GM10248 (cell line): ENCODE data around the gene ST8SIA6.

ENCODE experiments used
- CTCF ChIA-PET: fragments of 300-600 bp; sonication (Branson Sonifier 250); formaldehyde crosslinking; extraction: SDS; loops from one replicate; lab custom pipeline; 2021; ENCODE audit warnings: antibody characterized with exemption; lab: Yijun Ruan, JAX
- POLR2A ChIA-PET: fragments of 350-650 bp; sonication (Branson Sonifier 250); formaldehyde crosslinking; extraction: SDS; loops from one replicate; lab custom pipeline; 2020; ENCODE audit warnings: antibody characterized with exemption; lab: Yijun Ruan, JAX
- DNase-seq: peaks from one replicate; pipeline ENCODE4 v3.0.0; 2012; ENCODE audit errors: extremely low spot score
- CTCF ChIP-seq: IDR thresholded peaks from 2 replicates; pipeline ENCODE4 v1.5.1; 2012; ENCODE audit warnings: mild to moderate bottlenecking, low read depth; ENCODE audit errors: extremely low read depth, missing control alignments, control extremely low read depth

The ST8SIA6 gene

GRCh38 chr10:17473228-17473950, 19.0 kb upstream of the ST8SIA6 start:
- DNase-seq, result no peak
- CTCF ChIA-PET, result interaction anchor here (1.3 to 1.6 kb wide), 3 partner anchors 8 to 15 kb away, joined by 3 to 4 read pairs (median 3); no protein-coding TSS in a partner anchor
- POLR2A ChIA-PET, result interaction anchor here (1.1 kb wide), 1 partner anchor 36 kb away, joined by 3 read pairs; no protein-coding TSS in a partner anchor
- no peak for TF ChIP-seq CTCF

GRCh38 chr10:17472481-17473227, 18.3 kb upstream of the ST8SIA6 start:
- CTCF ChIA-PET, result interaction anchor here (1.5 kb wide), 1 partner anchor 16 kb away, joined by 3 read pairs; no protein-coding TSS in a partner anchor
- POLR2A ChIA-PET, result interaction anchor here (1.1 kb wide), 1 partner anchor 36 kb away, joined by 3 read pairs; no protein-coding TSS in a partner anchor
- TF ChIP-seq CTCF, result no peak
- DNase-seq, result no peak

- ChIA-PET POLR2A (no interaction called here), CTCF (no interaction called here)
- TF ChIP-seq CTCF, result no peak
- no peak for DNase-seq
These were observed 15.9 kb upstream of the ST8SIA6 start for GRCh38 chr10:17470246-17470645.

GRCh38 chr10:17465328-17466125, 11.1 kb upstream of the ST8SIA6 start:
- DNase-seq, result no peak
- no peak for TF ChIP-seq CTCF
- ChIA-PET POLR2A (no interaction called here), CTCF (interaction anchor here (0.7 kb wide), 1 partner anchor 9 kb away, joined by 4 read pairs; no protein-coding TSS in a partner anchor)

- no peak for DNase-seq
- CTCF ChIA-PET, result no interaction called here
- no peak for TF ChIP-seq CTCF
- POLR2A ChIA-PET, result no interaction called here
These were observed 10.2 kb upstream of the ST8SIA6 start for GRCh38 chr10:17464545-17464944.

- no peak for DNase-seq
- ChIA-PET POLR2A (no interaction called here), CTCF (no interaction called here)
- no peak for TF ChIP-seq CTCF
These were observed 6.4 kb upstream of the ST8SIA6 start for GRCh38 chr10:17460756-17461155.
